GM12878 (cell line): ENCODE results near the gene SSBP4. TPM values are rescaled to one million over a fixed set of nuclear protein-coding genes. Genes with fewer than 3 reads are reported as not detected.

ENCODE experiments used
- ATAC-seq: fragments of 200-7000 bp; cut with Tn5 transposase; 3 replicates; pipeline ENCODE4 v1.9.1; 2020; ENCODE audit warnings: mild to moderate bottlenecking, moderate library complexity
- BruUV-seq: library from RNA; stranded (reverse); fragments of 400-500 nt; replicated peaks from 2 replicates; lab custom pipeline; 2021; lab: Mats Ljungman, UMichigan
- CTCF ChIA-PET: fragments of 300-600 bp; sonication (Branson Sonifier 250); formaldehyde crosslinking; extraction: SDS; loops from one replicate; lab custom pipeline; 2021; ENCODE audit warnings: inconsistent platforms; lab: Yijun Ruan, JAX
- POLR2A ChIA-PET: fragments of 350-600 bp; formaldehyde crosslinking; extraction: SDS; loops from one replicate; lab custom pipeline; 2021; ENCODE audit warnings: inconsistent platforms; lab: Charles Lee
- RAD21 ChIA-PET: fragments of 300-600 bp; sonication (Branson Sonifier 250); formaldehyde crosslinking; loops from one replicate; lab custom pipeline; 2023; ENCODE audit warnings: antibody characterized with exemption; ENCODE audit not compliant: unreplicated experiment; lab: Charles Lee
- SMC1A ChIA-PET: fragments of 300-600 bp; sonication (Branson Sonifier 250); formaldehyde crosslinking; loops from one replicate; lab custom pipeline; 2023; ENCODE audit not compliant: unreplicated experiment, uncharacterized antibody; lab: Charles Lee
- DNase-seq: peaks from one replicate; pipeline ENCODE4 v3.0.0-alpha.2; 2011; ENCODE audit warnings: low read depth, low spot score
- FAIRE-seq: peaks from 3 replicates; lab custom pipeline; 2011; peaks lifted over from hg19 to GRCh38; lab: Jason Lieb, UNC
- H2AFZ ChIP-seq: 2 replicates; pipeline ENCODE4 v1.6.0; 2011; ENCODE audit warnings: low read depth, low read length, control low read depth; ENCODE audit not compliant: control insufficient read depth
- H3K27ac ChIP-seq: 2 replicates; pipeline ENCODE4 v1.5.1; 2011; ENCODE audit warnings: control low read depth; ENCODE audit not compliant: control insufficient read depth, insufficient read depth
- H3K27me3 ChIP-seq, 2 experiments: replicated peaks in 1 of 2; 2 replicates each; pipeline versions ENCODE4 v1.6.0 to v1.6.1; 2011; ENCODE audit warnings: low read length in 1 of 2; ENCODE audit not compliant: control insufficient read depth in 2 of 2, insufficient read depth in 2 of 2
- H3K36me3 ChIP-seq, 2 experiments: 2 replicates each; pipeline ENCODE4 v1.5.1; 2011; ENCODE audit warnings: low read length in 1 of 2; ENCODE audit not compliant: control insufficient read depth in 2 of 2, insufficient read depth in 2 of 2
- H3K4me1 ChIP-seq: 2 replicates; pipeline ENCODE4 v1.6.1; 2011; ENCODE audit warnings: mild to moderate bottlenecking, low read length, moderate library complexity, mixed read lengths; ENCODE audit not compliant: control insufficient read depth, insufficient read depth
- H3K4me2 ChIP-seq: 2 replicates; pipeline ENCODE4 v1.6.0; 2011; ENCODE audit warnings: control low read depth; ENCODE audit not compliant: control insufficient read depth, insufficient read depth
- H3K4me3 ChIP-seq: fragments of 200-600 bp; sonication (generic); 2 replicates; pipeline ENCODE4 v1.5.1; 2016
- H3K79me2 ChIP-seq: 2 replicates; pipeline ENCODE4 v1.6.0; 2011; ENCODE audit warnings: low read length; ENCODE audit not compliant: control insufficient read depth, insufficient read depth
- H3K9ac ChIP-seq: 2 replicates; pipeline ENCODE4 v1.8.0; 2011; ENCODE audit warnings: low read length, control low read depth, mixed read lengths; ENCODE audit not compliant: control insufficient read depth, insufficient read depth
- H3K9me3 ChIP-seq: replicated peaks from 3 replicates; pipeline ENCODE4 v1.5.1; 2011; ENCODE audit warnings: mild to moderate bottlenecking, low read length; ENCODE audit not compliant: control insufficient read depth, insufficient read depth
- H4K20me1 ChIP-seq: 2 replicates; pipeline ENCODE4 v1.6.0; 2011; ENCODE audit not compliant: control insufficient read depth, insufficient read depth
- BACH1 ChIP-seq: fragments of 450-650 bp; IDR thresholded peaks from 2 replicates; pipeline ENCODE4 v1.6.1; 2017; ENCODE audit warnings: mild to moderate bottlenecking, borderline replicate concordance
- CBX5 ChIP-seq: sonication (generic); IDR thresholded peaks from 2 replicates; pipeline ENCODE4 v1.6.1; 2016; ENCODE audit warnings: low read depth, moderate library complexity, mild to moderate bottlenecking, inconsistent platforms
- CREB1 ChIP-seq: IDR thresholded peaks from 2 replicates; pipeline ENCODE4 v1.6.1; 2012; ENCODE audit warnings: low read depth, mild to moderate bottlenecking, inconsistent platforms
- HDAC2 ChIP-seq: fragments of 200-600 bp; sonication (generic); IDR thresholded peaks from 2 replicates; pipeline ENCODE4 v1.6.1; 2017
- IRF4 ChIP-seq: IDR thresholded peaks from 2 replicates; pipeline ENCODE4 v1.6.1; 2011; ENCODE audit warnings: low read depth, low read length
- KDM1A ChIP-seq: fragments of 200-600 bp; sonication (generic); IDR thresholded peaks from 2 replicates; pipeline ENCODE4 v1.6.1; 2016; ENCODE audit warnings: borderline replicate concordance
- NFXL1 ChIP-seq: fragments of 450-650 bp; IDR thresholded peaks from 2 replicates; pipeline ENCODE4 v1.6.1; 2017; ENCODE audit warnings: antibody characterized with exemption, mild to moderate bottlenecking, borderline replicate concordance
- PBX3 ChIP-seq: IDR thresholded peaks from 2 replicates; pipeline ENCODE4 v1.6.1; 2011; ENCODE audit warnings: mild to moderate bottlenecking, low read depth, low read length, moderate library complexity; ENCODE audit not compliant: insufficient replicate concordance
- PML ChIP-seq: IDR thresholded peaks from 2 replicates; pipeline ENCODE4 v1.6.1; 2012; ENCODE audit warnings: low read length, inconsistent platforms
- POLR2A ChIP-seq: IDR thresholded peaks from 2 replicates; pipeline ENCODE4 v1.6.1; 2011; ENCODE audit warnings: low read depth, mild to moderate bottlenecking, low read length
- SUPT20H ChIP-seq: IDR thresholded peaks from 2 replicates; pipeline ENCODE4 v1.6.1; 2011; ENCODE audit warnings: low read depth, mild to moderate bottlenecking, low read length, moderate library complexity, borderline replicate concordance; ENCODE audit not compliant: control insufficient read depth
- SUZ12 ChIP-seq: fragments of 200-600 bp; sonication (generic); IDR thresholded peaks from one replicate; pipeline ENCODE4 v1.6.1; 2018; ENCODE audit warnings: antibody characterized with exemption, mild to moderate bottlenecking; ENCODE audit not compliant: unreplicated experiment
- ZBTB11 ChIP-seq: fragments of 450-650 bp; formaldehyde crosslinking; IDR thresholded peaks from 2 replicates; pipeline ENCODE4 v1.5.0; 2022; ENCODE audit warnings: mild to moderate bottlenecking, missing genetic modification characterization
- ZBTB40 ChIP-seq: fragments of 450-650 bp; IDR thresholded peaks from 2 replicates; pipeline ENCODE4 v1.6.1; 2016; ENCODE audit warnings: mild to moderate bottlenecking, moderate library complexity, borderline replicate concordance
- WGBS: methylation state at CpG from one replicate; pipeline ENCODE4 v1.1.6; 2016; ENCODE audit warnings: low lambda C conversion rate; ENCODE audit not compliant: insufficient replicate concordance, insufficient coverage; ENCODE audit errors: missing lambda C conversion rate; 5-methylcytosine and 5-hydroxymethylcytosine counted together
- in situ Hi-C: fragments of 300-500 bp; cut with MboI; formaldehyde crosslinking; loops from 9 replicates; pipeline ENCODE4 v1.14.3; 2018; ENCODE audit warnings: mixed read lengths
- intact Hi-C: fragments of 100-400 bp; cut with micrococcal nuclease; formaldehyde crosslinking; loops from one replicate; pipeline ENCODE4 v1.14.2; 2022; ENCODE audit not compliant: unreplicated experiment
- polyA plus RNA-seq, 11 experiments: library from polyadenylated mRNA; depleted of rRNA in 4 of 11; unstranded in 6 of 11; stranded (reverse) in 5 of 11; fragments of >200 nt; fragmentation: Nextera tagmentation in 4 of 11; fragmentation: Illumina TruSeq in 1 of 11; extraction: Ambion mirVana in 4 of 11; extraction: Trizol in 1 of 11; gene quantifications; 1 replicate in 1 of 11; 2 replicates in 10 of 11; pipeline versions ENCODE4 v1.2.1 to v1.2.3, GENCODE V29; 2011 to 2016; ENCODE audit warnings: inconsistent platforms in 2 of 11, missing spikeins in 2 of 11, low read depth in 1 of 11
- total RNA-seq, 4 experiments: library from RNA; depleted of rRNA in 3 of 4; stranded (reverse); fragments of >200 nt in 3 of 4; fragmentation: Illumina TruSeq in 1 of 4; extraction: Trizol in 1 of 4; gene quantifications; 2 replicates each; pipeline versions ENCODE4 v1.2.1 to v1.2.3, GENCODE V29; 2013 to 2021

The SSBP4 gene
- total and polyA plus RNA-seq, 10 of the 15 experiments (the other 5 are each of a cell fraction or from before 2014, with no cell fraction given), result 0.37 to 150 (median 38.9) TPM

GRCh38 chr19:18450931-18451836 is 32.0 kb downstream of the SSBP4 start:
- Histone ChIP-seq H3K79me2 (no peaks in the 10 kb centered on the region), H3K4me2 (no peak overlapping the region), H3K4me1 (no peaks in the 10 kb centered on the region), H3K4me3 (no peak overlapping the region), H4K20me1 (no peaks in the 10 kb centered on the region), H3K27me3 (no peaks in the 10 kb centered on the region), H3K9me3 (no peaks in the 10 kb centered on the region), H3K36me3 (peaks cover 17 to 34% of the 10 kb centered on the region in 2 experiments; a peak in 3 of 4 replicates), H2AFZ (no peak overlapping the region), H3K9ac (no peak overlapping the region), H3K27ac (no peak overlapping the region)
- intact Hi-C loops, result loop anchor here (1.0 to 10.0 kb wide), 2 partner anchors 224 to 394 kb away; no protein-coding TSS in a partner anchor
- FAIRE-seq (peak; percentile 84), ATAC-seq (peak; percentile 98), DNase-seq (no peak)
- 24% methylated on average over 26 of the region's 26 CpGs for WGBS
- no TSS peak for BruUV-seq
- POLR2A ChIA-PET, result no interaction called here
- RAD21 ChIA-PET, result interaction anchor here (1.0 to 1.9 kb wide), 5 partner anchors 10 to 225 kb away, joined by 3 to 6 read pairs (median 4); no protein-coding TSS in a partner anchor
- CTCF ChIA-PET, result interaction anchor here (0.7 to 2.4 kb wide), 19 partner anchors 8 to 396 kb away, joined by 3 to 12 read pairs (median 4); partner anchors contain the start of gene REX1BD
- SMC1A ChIA-PET, result interaction anchor here (0.7 to 2.0 kb wide), 3 partner anchors 14 to 106 kb away, joined by 3 to 4 read pairs (median 4); no protein-coding TSS in a partner anchor
- in situ Hi-C loops, result loop anchor here (10.0 to 25.0 kb wide), 2 partner anchors 224 to 411 kb away; no protein-coding TSS in a partner anchor
- TF ChIP-seq NFXL1 (no peak), ZBTB11 (CRISPR knock-in tag) (no peak), PML (no peak), BACH1 (no peak), HDAC2 (no peak), ZBTB40 (no peak), PBX3 (peak; percentile 59), IRF4 (no peak), SUPT20H (no peak), SUZ12 (no peak), POLR2A (peak; percentile 7; the same call in 1 of the 2 replicates), CREB1 (no peak), CBX5 (no peak), KDM1A (no peak)
